ENCODE results near the gene FAM162A. TPM values are rescaled to one million over a fixed set of nuclear protein-coding genes. Genes with fewer than 3 reads are reported as not detected.

The FAM162A gene
- polyA plus RNA-seq, 6 donors from 2014 or later, result 54.9 to 99.9 (median 71.2) TPM

DNA sequence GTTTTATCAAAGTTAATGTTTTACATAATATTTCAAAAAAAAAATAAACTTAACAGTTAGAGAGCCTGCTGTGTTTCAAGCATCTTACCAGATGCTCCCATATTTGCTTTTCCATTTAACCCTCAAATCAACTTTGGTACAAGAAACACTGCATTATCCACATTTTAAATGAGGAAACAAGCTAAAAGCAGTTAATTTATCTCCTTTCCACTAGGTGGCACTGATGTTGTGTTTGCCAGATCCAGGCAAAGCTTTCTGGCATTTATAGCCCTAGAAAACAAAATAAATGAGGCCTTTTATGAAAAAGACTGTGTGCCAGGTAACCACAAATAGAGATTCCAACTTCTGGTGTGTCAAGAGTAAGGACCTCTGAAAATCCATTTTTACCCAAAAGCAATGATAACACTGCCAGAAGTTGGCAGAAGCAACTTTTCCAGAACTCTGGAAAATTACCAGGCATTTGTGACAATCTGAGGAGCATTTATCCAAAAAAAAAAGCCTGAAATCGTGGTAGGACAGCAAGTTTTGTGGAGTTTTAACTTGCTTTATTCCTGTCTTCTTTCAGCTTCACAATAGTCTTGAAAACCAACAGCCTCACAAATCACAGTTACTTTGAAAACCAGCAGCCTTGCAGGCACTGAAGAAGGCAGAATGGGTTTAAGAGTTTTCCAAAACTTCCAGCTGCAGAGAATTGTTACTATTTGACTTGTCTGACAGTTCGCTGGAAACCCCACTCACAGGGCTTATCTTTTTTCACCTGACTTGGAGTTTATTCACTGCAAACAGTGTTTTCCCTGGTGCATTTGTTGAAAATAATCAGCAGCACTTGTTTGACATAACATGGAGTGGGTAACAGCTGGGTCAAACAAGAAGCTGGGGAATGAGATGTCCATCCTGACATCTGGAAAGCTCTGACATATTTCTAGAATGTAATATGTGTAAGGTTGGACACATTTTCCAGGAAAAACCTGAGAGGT lies 9.2 kb downstream of the FAM162A start:
- peak overlapping the region in 1 of 6 donors; percentile 27 for H3K27ac Mint-ChIP-seq
- peak; percentile 46 for DNase-seq
- H3K4me3 Mint-ChIP-seq, result no peak overlapping the region
- ATAC-seq (ENCODE audit: low read depth in 2 of 2), result peak; percentile 25 to 55
- H3K4me1 Mint-ChIP-seq, result peaks cover 13 to 15% (median 13%) of the 10 kb centered on the region in 3 donors
- no peaks in the 10 kb centered on the region for H3K27me3 Mint-ChIP-seq
- H3K9me3 Mint-ChIP-seq, result no peaks in the 10 kb centered on the region
- no peaks in the 10 kb centered on the region for H3K36me3 Mint-ChIP-seq

DNA sequence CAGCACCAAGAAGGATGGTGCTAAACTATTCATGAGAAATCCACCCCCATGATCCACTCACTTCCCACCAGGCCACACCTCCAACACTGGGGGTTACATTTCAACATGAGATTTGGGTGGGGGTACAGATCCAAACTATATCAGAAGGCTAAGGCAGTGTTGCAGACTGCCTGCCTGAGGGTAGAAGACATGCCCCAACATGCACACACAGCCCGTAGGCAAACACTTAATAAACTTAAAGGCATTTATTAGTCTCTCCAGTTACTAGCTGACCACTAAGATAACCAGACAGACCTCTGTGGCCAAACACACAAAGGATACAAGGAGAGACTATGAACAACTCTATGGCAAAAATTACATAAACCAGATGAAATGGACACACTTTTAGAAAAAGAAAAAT lies 10.2 kb downstream of the FAM162A start:
- no peak for ATAC-seq (ENCODE audit: low read depth in 2 of 2)
- Mint-ChIP-seq H3K36me3 (no peaks in the 10 kb centered on the region), H3K4me1 (peaks cover 2 to 6% (median 3%) of the 10 kb centered on the region in 3 donors), H3K27ac (no peak overlapping the region), H3K9me3 (no peaks in the 10 kb centered on the region), H3K27me3 (no peaks in the 10 kb centered on the region), H3K4me3 (no peak overlapping the region)
- DNase-seq, result no peak

GRCh38 chr3:122395582-122395981 lies 11.6 kb downstream of the FAM162A start:
- Mint-ChIP-seq H3K4me1 (peaks cover 0 to 4% (median 0%) of the 10 kb centered on the region in 3 donors), H3K36me3 (no peaks in the 10 kb centered on the region), H3K27me3 (no peaks in the 10 kb centered on the region), H3K9me3 (no peaks in the 10 kb centered on the region), H3K27ac (no peak overlapping the region), H3K4me3 (no peak overlapping the region)
- DNase-seq, result no peak
- no peak for ATAC-seq (ENCODE audit: low read depth in 2 of 2)

DNA sequence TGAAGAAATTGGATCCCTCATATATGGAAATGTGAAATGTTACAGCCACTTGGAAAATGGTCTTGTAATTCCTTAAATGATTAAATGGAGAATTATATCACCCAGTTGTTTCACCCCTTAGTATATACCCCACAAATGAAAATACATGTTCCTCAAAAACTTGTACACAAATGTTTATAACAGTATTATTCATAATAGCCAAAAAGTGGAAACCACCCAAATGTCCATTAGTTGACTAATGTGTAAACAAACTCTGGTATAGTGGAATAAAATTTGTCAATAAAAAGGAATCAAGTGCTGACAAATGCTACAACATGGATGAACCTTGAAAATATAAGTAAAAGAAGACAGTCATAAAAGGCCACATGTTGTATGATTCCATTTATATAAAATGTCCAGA lies 12.5 kb downstream of the FAM162A start:
- no peak overlapping the region for H3K27ac Mint-ChIP-seq
- H3K4me3 Mint-ChIP-seq, result no peak overlapping the region
- no peaks in the 10 kb centered on the region for H3K9me3 Mint-ChIP-seq
- H3K4me1 Mint-ChIP-seq, result peaks cover 0 to 4% (median 0%) of the 10 kb centered on the region in 3 donors
- no peaks in the 10 kb centered on the region for H3K36me3 Mint-ChIP-seq
- DNase-seq, result no peak
- H3K27me3 Mint-ChIP-seq, result no peaks in the 10 kb centered on the region
- ATAC-seq (ENCODE audit: low read depth in 2 of 2), result no peak

GRCh38 chr3:122397201-122397600 lies 13.2 kb downstream of the FAM162A start:
- Mint-ChIP-seq H3K4me3 (no peak overlapping the region), H3K27me3 (no peaks in the 10 kb centered on the region), H3K27ac (peak overlapping the region in 1 of 6 donors; percentile 50), H3K9me3 (no peaks in the 10 kb centered on the region), H3K4me1 (peaks cover 0 to 4% (median 0%) of the 10 kb centered on the region in 3 donors), H3K36me3 (no peaks in the 10 kb centered on the region)
- ATAC-seq (ENCODE audit: low read depth in 2 of 2) (no peak), DNase-seq (no peak)

DNA sequence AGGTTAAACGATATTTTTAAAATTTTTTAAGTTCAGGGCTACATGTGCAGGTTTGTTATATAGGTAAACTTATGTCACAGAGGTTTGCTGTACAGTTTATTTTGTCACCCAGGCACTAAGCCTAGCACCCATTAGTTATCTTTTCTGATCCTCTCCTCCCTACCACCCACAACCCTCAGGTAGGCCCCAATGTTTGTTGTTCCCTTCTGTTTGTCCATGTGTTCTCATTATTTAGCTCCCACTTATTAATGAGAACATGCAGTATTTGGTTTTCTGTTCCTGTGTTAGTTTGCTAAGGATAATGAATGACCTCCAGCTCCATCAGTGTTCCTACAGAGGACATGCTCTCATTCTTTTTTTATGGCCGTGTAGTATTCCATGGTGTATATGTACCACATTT lies 14.9 kb downstream of the FAM162A start:
- no peaks in the 10 kb centered on the region for H3K4me1 Mint-ChIP-seq
- H3K9me3 Mint-ChIP-seq, result no peaks in the 10 kb centered on the region
- DNase-seq (no peak), ATAC-seq (ENCODE audit: low read depth in 2 of 2) (no peak)
- no peak overlapping the region for H3K27ac Mint-ChIP-seq
- no peak overlapping the region for H3K4me3 Mint-ChIP-seq
- H3K27me3 Mint-ChIP-seq, result no peaks in the 10 kb centered on the region
- peaks cover 9% of the 10 kb centered on the region in 2 donors for H3K36me3 Mint-ChIP-seq

GRCh38 chr3:122403489-122403888 lies 19.5 kb downstream of the FAM162A start:
- H3K9me3 Mint-ChIP-seq, result no peaks in the 10 kb centered on the region
- no peak overlapping the region for H3K4me3 Mint-ChIP-seq
- peaks cover 0 to 3% (median 3%) of the 10 kb centered on the region in 3 donors for H3K4me1 Mint-ChIP-seq
- DNase-seq, result no peak
- H3K27ac Mint-ChIP-seq, result peak overlapping the region in 1 of 6 donors; percentile 79
- no peaks in the 10 kb centered on the region for H3K27me3 Mint-ChIP-seq
- no peak for ATAC-seq (ENCODE audit: low read depth in 2 of 2)
- H3K36me3 Mint-ChIP-seq, result peaks cover 17 to 22% of the 10 kb centered on the region in 2 donors

DNA sequence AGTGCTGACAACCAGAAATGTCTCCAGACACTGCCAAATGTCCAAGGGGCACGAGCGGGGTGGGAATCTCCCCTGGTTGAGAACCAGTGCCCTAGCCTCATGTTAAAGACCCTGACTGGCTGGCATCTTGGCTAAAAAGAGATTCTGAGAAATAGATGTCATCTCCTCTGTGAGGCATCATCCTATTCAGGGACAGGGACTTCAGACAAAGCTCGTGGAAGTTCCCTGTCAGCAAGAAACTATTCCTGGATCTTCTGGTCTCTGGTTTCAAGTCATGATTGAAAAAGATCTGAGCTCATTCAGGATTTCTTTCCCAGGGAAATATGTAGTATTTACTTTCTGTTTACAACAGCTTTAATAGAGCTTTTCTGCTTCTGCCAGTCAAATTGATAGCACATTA lies 21.0 kb downstream of the FAM162A start:
- H3K27me3 Mint-ChIP-seq, result no peaks in the 10 kb centered on the region
- peaks cover 11 to 18% (median 18%) of the 10 kb centered on the region in 3 donors for H3K4me1 Mint-ChIP-seq
- no peak overlapping the region for H3K4me3 Mint-ChIP-seq
- ATAC-seq (ENCODE audit: low read depth in 2 of 2) (no peak), DNase-seq (no peak)
- peaks cover 17 to 23% of the 10 kb centered on the region in 2 donors for H3K36me3 Mint-ChIP-seq
- H3K9me3 Mint-ChIP-seq, result no peaks in the 10 kb centered on the region
- no peak overlapping the region for H3K27ac Mint-ChIP-seq

GRCh38 chr3:122406198-122406597 lies 22.2 kb downstream of the FAM162A start:
- Mint-ChIP-seq H3K4me1 (peaks cover 17 to 24% (median 21%) of the 10 kb centered on the region in 3 donors), H3K27me3 (no peaks in the 10 kb centered on the region), H3K4me3 (no peak overlapping the region), H3K36me3 (peaks cover 17 to 23% of the 10 kb centered on the region in 2 donors), H3K27ac (no peak overlapping the region), H3K9me3 (no peaks in the 10 kb centered on the region)
- DNase-seq, result no peak
- ATAC-seq (ENCODE audit: low read depth in 2 of 2), result no peak

DNA sequence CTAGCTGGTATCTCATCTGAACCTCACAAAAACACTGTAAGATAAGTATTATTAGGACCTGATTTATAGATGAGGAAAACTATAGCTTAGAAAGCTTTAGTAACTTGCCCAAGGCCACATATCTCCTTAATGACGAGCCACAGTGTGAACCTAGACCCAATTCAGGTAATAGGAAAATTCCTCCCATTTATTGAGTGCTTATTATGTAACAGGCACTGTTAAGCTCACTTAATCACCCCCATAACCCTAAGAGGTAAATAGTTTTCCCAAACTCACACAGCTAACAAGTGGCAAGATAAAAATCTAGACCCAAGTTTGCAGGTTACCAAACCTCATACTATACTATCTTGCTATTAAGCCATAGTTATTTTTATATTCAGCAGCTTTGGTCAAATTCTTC lies 24.0 kb downstream of the FAM162A start:
- H3K27ac Mint-ChIP-seq, result peak overlapping the region in 5 of 6 donors; percentile 33 to 95 (median 80)
- peaks cover 23 to 35% (median 28%) of the 10 kb centered on the region in 3 donors for H3K4me1 Mint-ChIP-seq
- H3K27me3 Mint-ChIP-seq, result no peaks in the 10 kb centered on the region
- peaks cover 21 to 23% of the 10 kb centered on the region in 2 donors for H3K36me3 Mint-ChIP-seq
- ATAC-seq (ENCODE audit: low read depth in 2 of 2) (no peak), DNase-seq (no peak)
- H3K4me3 Mint-ChIP-seq, result no peak overlapping the region
- no peaks in the 10 kb centered on the region for H3K9me3 Mint-ChIP-seq

DNA sequence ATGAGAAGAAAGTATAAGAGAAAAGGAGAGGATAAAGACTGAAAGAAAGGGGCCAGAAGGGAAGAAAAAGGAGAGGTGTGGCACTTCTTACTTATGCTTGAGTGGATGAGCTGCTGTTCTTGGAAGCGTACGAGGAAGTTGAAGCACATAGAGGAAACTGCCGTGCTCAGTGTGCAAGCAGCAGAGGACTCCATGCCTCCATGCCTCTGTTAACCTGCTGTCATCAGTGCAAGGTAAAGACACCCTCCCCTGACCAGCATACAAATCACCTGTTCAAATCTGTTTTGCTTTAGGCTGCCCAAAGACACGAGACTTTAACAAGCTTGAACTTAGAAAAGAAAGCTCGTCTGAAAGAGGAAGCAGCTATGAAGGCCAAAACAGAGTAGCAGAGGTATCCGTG lies 25.5 kb downstream of the FAM162A start:
- Mint-ChIP-seq H3K27me3 (no peaks in the 10 kb centered on the region), H3K4me3 (peak overlapping the region; percentile 4 to 87 (median 71)), H3K9me3 (no peaks in the 10 kb centered on the region), H3K27ac (peak overlapping the region; percentile 79 to 99 (median 90)), H3K36me3 (peaks cover 12 to 19% of the 10 kb centered on the region in 2 donors), H3K4me1 (peaks cover 33 to 47% (median 41%) of the 10 kb centered on the region in 3 donors)
- ATAC-seq (ENCODE audit: low read depth in 2 of 2) (peak; percentile 82 to 83), DNase-seq (peak; percentile 25)

DNA sequence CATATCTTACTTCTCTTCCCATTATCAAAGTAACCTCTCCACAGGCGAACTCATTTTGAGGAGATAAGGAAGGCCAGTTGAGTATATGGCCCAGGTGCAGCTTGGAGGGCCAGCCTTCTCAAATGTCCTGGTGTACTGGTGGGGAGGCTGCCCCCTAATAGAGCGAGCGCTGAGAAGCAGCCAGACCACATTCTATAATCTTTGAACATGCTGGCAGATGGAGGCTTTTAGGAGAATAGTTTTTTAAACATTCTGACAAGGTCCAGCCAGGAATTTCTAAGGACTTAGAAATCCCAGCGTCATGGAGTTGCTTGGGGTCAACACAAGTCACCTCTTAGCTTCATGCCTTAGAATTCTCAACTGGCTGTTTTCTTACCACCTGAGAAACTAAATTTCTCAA lies 26.1 kb downstream of the FAM162A start:
- Mint-ChIP-seq H3K36me3 (peaks cover 12 to 19% of the 10 kb centered on the region in 2 donors), H3K27ac (peak overlapping the region; percentile 78 to 99 (median 90)), H3K4me3 (peak overlapping the region in 6 of 8 donors; percentile 42 to 87 (median 68)), H3K4me1 (peaks cover 39 to 53% (median 48%) of the 10 kb centered on the region in 3 donors), H3K27me3 (no peaks in the 10 kb centered on the region), H3K9me3 (no peaks in the 10 kb centered on the region)
- DNase-seq (no peak), ATAC-seq (ENCODE audit: low read depth in 2 of 2) (no peak)

DNA sequence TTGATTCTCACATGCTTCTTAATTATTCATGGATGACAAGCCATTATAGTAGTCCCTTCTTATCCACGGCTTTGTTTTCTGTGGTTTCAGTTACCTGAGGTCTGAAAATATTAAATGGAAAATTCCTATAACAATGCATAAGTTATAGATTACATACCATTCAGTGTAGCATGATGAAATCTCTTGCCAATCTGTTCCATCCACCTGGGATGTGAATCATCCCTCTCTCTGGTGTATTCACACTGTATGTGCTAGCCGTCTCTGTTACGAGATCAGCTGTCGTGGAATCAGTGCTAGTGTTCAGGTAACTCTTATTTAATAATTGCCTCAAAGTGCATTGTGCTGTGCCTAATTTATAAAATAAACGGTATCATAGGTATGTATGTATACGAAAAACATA lies 26.7 kb downstream of the FAM162A start:
- H3K4me1 Mint-ChIP-seq, result peaks cover 44 to 57% (median 52%) of the 10 kb centered on the region in 3 donors
- ATAC-seq (ENCODE audit: low read depth in 2 of 2) (no peak), DNase-seq (no peak)
- H3K36me3 Mint-ChIP-seq, result peaks cover 12 to 19% of the 10 kb centered on the region in 2 donors
- H3K4me3 Mint-ChIP-seq, result peak overlapping the region in 2 of 8 donors; percentile 28 to 43
- no peaks in the 10 kb centered on the region for H3K27me3 Mint-ChIP-seq
- H3K9me3 Mint-ChIP-seq, result no peaks in the 10 kb centered on the region
- peak overlapping the region in 2 of 6 donors; percentile 86 to 93 for H3K27ac Mint-ChIP-seq

GRCh38 chr3:122414391-122414790 lies 30.4 kb downstream of the FAM162A start:
- H3K9me3 Mint-ChIP-seq, result peaks cover 0 to 2% (median 0%) of the 10 kb centered on the region in 7 donors
- H3K27ac Mint-ChIP-seq, result peak overlapping the region; percentile 100
- H3K36me3 Mint-ChIP-seq, result peaks cover 5 to 7% of the 10 kb centered on the region in 2 donors
- no peak for ATAC-seq (ENCODE audit: low read depth in 2 of 2)
- peaks cover 51 to 63% (median 54%) of the 10 kb centered on the region in 3 donors for H3K4me1 Mint-ChIP-seq
- no peaks in the 10 kb centered on the region for H3K27me3 Mint-ChIP-seq
- H3K4me3 Mint-ChIP-seq, result peak overlapping the region; percentile 84 to 99 (median 97)
- no peak for DNase-seq

All from naive B cell (primary cell).